K562 (cell line): Measurements from ENCODE around the gene ID2. TPM values are rescaled to one million over a fixed set of nuclear protein-coding genes. Genes with fewer than 3 reads are reported as not detected.

Experiments
- ATAC-seq: fragments of 200-7000 bp; cut with Tn5 transposase; 3 replicates; pipeline ENCODE4 v1.9.1; 2020; ENCODE audit warnings: moderate library complexity
- BruUV-seq: library from RNA; stranded (reverse); fragments of 400-500 nt; replicated peaks from 2 replicates; lab custom pipeline; 2021; lab: Mats Ljungman, UMichigan
- CTCF ChIA-PET: fragments of 300-600 bp; formaldehyde crosslinking; extraction: SDS; loops from one replicate; lab custom pipeline; 2021; ENCODE audit warnings: low intra/inter-chr PET ratio; lab: Yijun Ruan, JAX
- POLR2A ChIA-PET: fragments of 300-600, 350-650 bp; sonication (Branson Sonifier 250); formaldehyde crosslinking; extraction: SDS; loops from one replicate; lab custom pipeline; 2021; ENCODE audit warnings: antibody characterized with exemption, inconsistent platforms; lab: Yijun Ruan, JAX
- DNase-seq, 4 experiments: peaks; one replicate each; pipeline versions ENCODE4 v3.0.0 to v3.0.0-alpha.2; 2011 to 2018; ENCODE audit warnings: low spot score in 3 of 4, mixed read lengths in 3 of 4; ENCODE audit errors: extremely low read depth in 1 of 4
- FAIRE-seq: peaks from 2 replicates; lab custom pipeline; 2011; peaks lifted over from hg19 to GRCh38; lab: Jason Lieb, UNC
- H2AFZ ChIP-seq: 2 replicates; pipeline ENCODE4 v1.6.0; 2011; ENCODE audit warnings: low read depth, low read length, control low read depth, inconsistent platforms
- H3K27ac ChIP-seq: fragments of 200-600 bp; 3 replicates; pipeline ENCODE4 v1.8.0; 2011; ENCODE audit warnings: low read depth, mild to moderate bottlenecking, control low read depth, inconsistent platforms, low read length, moderate library complexity, mixed read lengths; ENCODE audit errors: extremely low read depth
- H3K27me3 ChIP-seq, 2 experiments: fragments of 300-600 bp in 1 of 2; 2 replicates in 1 of 2; 3 replicates in 1 of 2; pipeline versions ENCODE4 v1.6.0 to v1.8.0; 2011; ENCODE audit warnings: inconsistent platforms in 2 of 2, low read length in 2 of 2, mild to moderate bottlenecking in 1 of 2, mixed read lengths in 1 of 2, moderate library complexity in 1 of 2; ENCODE audit not compliant: control insufficient read depth in 2 of 2, insufficient read depth in 2 of 2
- H3K36me3 ChIP-seq: fragments of 300-600 bp; 3 replicates; pipeline ENCODE4 v1.8.0; 2011; ENCODE audit warnings: mild to moderate bottlenecking, low read length, inconsistent platforms; ENCODE audit not compliant: control insufficient read depth, insufficient read depth
- H3K4me1 ChIP-seq, 2 experiments: fragments of 200-600 bp in 1 of 2; replicated peaks in 1 of 2; 2 replicates in 1 of 2; 3 replicates in 1 of 2; pipeline versions ENCODE4 v1.5.1 to v1.8.0; 2011; ENCODE audit warnings: inconsistent platforms in 2 of 2, low read length in 2 of 2, mild to moderate bottlenecking in 1 of 2, mixed read lengths in 1 of 2, moderate library complexity in 1 of 2; ENCODE audit not compliant: control insufficient read depth in 2 of 2, insufficient read depth in 2 of 2
- H3K4me2 ChIP-seq: 2 replicates; pipeline ENCODE4 v1.6.1; 2011; ENCODE audit warnings: low read length, control low read depth, inconsistent platforms, mixed read lengths; ENCODE audit not compliant: insufficient read depth
- H3K4me3 ChIP-seq: fragments of 200-600 bp; sonication (generic), shearing (Covaris generic); 2 replicates; pipeline ENCODE4 v1.5.1; 2016; ENCODE audit warnings: control low read depth, inconsistent platforms
- H3K79me2 ChIP-seq: fragments of 200-600 bp; 3 replicates; pipeline ENCODE4 v1.8.0; 2011; ENCODE audit warnings: low read length, inconsistent platforms; ENCODE audit not compliant: control insufficient read depth, insufficient read depth
- H3K9ac ChIP-seq, 2 experiments: 2 replicates each; pipeline versions ENCODE4 v1.6.0 to v1.6.1; 2011; ENCODE audit warnings: low read depth in 2 of 2, low read length in 2 of 2, control low read depth in 1 of 2, inconsistent platforms in 1 of 2, mild to moderate bottlenecking in 1 of 2, mixed read lengths in 1 of 2; ENCODE audit not compliant: insufficient read depth in 1 of 2
- H3K9me1 ChIP-seq: one replicate; pipeline ENCODE4 v1.6.0; 2011; ENCODE audit warnings: inconsistent platforms, mild to moderate bottlenecking, low read length, moderate library complexity; ENCODE audit not compliant: control insufficient read depth, insufficient read depth
- H3K9me3 ChIP-seq: replicated peaks from 2 replicates; pipeline ENCODE4 v1.5.1; 2011; ENCODE audit warnings: low read depth, low read length, inconsistent platforms; ENCODE audit not compliant: control insufficient read depth, insufficient read depth
- H4K20me1 ChIP-seq: replicated peaks from 2 replicates; pipeline ENCODE4 v1.6.1; 2011; ENCODE audit warnings: low read length, inconsistent platforms, mixed read lengths; ENCODE audit not compliant: control insufficient read depth, insufficient read depth
- ASH1L ChIP-seq: fragments of 450-650 bp; IDR thresholded peaks from 2 replicates; pipeline ENCODE4 v1.6.1; 2018; ENCODE audit warnings: borderline replicate concordance, mild to moderate bottlenecking, low read depth; ENCODE audit not compliant: partially characterized antibody
- CBX5 ChIP-seq: IDR thresholded peaks from 2 replicates; pipeline ENCODE4 v1.6.1; 2014; ENCODE audit warnings: low read depth, borderline replicate concordance
- CHCHD3 ChIP-seq: fragments of 250-450 bp; sonication (Bioruptor Pico); IDR thresholded peaks from 2 replicates; pipeline ENCODE4 v2.1.2; 2022; ENCODE audit warnings: mild to moderate bottlenecking
- FOXA3 ChIP-seq, 2 experiments: fragments of 450-650 bp in 1 of 2; sonication (generic) in 1 of 2; formaldehyde crosslinking; IDR thresholded peaks in 1 of 2; conservative IDR thresholded peaks in 1 of 2; 2 replicates each; pipeline versions ENCODE4 v1.4.0 to v1.8.0; 2020 to 2022; ENCODE audit warnings: mild to moderate bottlenecking in 2 of 2, missing genetic modification reagents in 1 of 2
- HCFC1 ChIP-seq: IDR thresholded peaks from 2 replicates; pipeline ENCODE4 v1.6.1; 2012; ENCODE audit warnings: low read depth, low read length, improper control_type of control experiment
- IFI16 ChIP-seq: fragments of 250-450 bp; sonication (Bioruptor Pico); IDR thresholded peaks from 2 replicates; pipeline ENCODE4 v2.1.2; 2022; ENCODE audit warnings: mild to moderate bottlenecking, inconsistent platforms
- KAT7 ChIP-seq: sonication (generic); formaldehyde crosslinking; IDR thresholded peaks from 2 replicates; pipeline ENCODE4 v1.8.0; 2022; ENCODE audit warnings: missing genetic modification reagents, mild to moderate bottlenecking, borderline replicate concordance
- KDM1A ChIP-seq, 2 experiments: fragments of 450-650 bp; IDR thresholded peaks; 2 replicates each; pipeline ENCODE4 v1.6.1; 2016; ENCODE audit warnings: mild to moderate bottlenecking in 2 of 2
- NCOA4 ChIP-seq: fragments of 450-650 bp; IDR thresholded peaks from 2 replicates; pipeline ENCODE4 v1.6.1; 2018; ENCODE audit warnings: mild to moderate bottlenecking; ENCODE audit not compliant: partially characterized antibody
- PTTG1 ChIP-seq: fragments of 450-650 bp; IDR thresholded peaks from 2 replicates; pipeline ENCODE4 v1.6.1; 2016; ENCODE audit warnings: low read depth, mild to moderate bottlenecking, missing genetic modification characterization, missing compliant biosample characterization
- RBM39 ChIP-seq: fragments of 200-400 bp; formaldehyde crosslinking; optimal IDR thresholded peaks from 2 replicates; pipeline ENCODE3; 2018; ENCODE audit warnings: low read depth, low read length
- SMARCE1 ChIP-seq: fragments of 450-650 bp; IDR thresholded peaks from 2 replicates; pipeline ENCODE4 v1.7.1; 2016; ENCODE audit warnings: mild to moderate bottlenecking
- SRSF9 ChIP-seq: fragments of 200-400 bp; formaldehyde crosslinking; IDR thresholded peaks from 2 replicates; pipeline ENCODE4 v1.6.1; 2017; ENCODE audit warnings: low read depth, low read length, borderline replicate concordance
- ZNF124 ChIP-seq: sonication (generic); formaldehyde crosslinking; IDR thresholded peaks from 2 replicates; pipeline ENCODE4 v1.8.1; 2022; ENCODE audit warnings: missing genetic modification reagents
- ZNF445 ChIP-seq: fragments of 250-450 bp; sonication (Bioruptor Pico); IDR thresholded peaks from 2 replicates; pipeline ENCODE4 v1.4.0; 2020; ENCODE audit warnings: low read depth, mild to moderate bottlenecking, moderate library complexity
- ZNF57 ChIP-seq: fragments of 450-650 bp; formaldehyde crosslinking; IDR thresholded peaks from 2 replicates; pipeline ENCODE4 v1.4.0; 2020; ENCODE audit warnings: mild to moderate bottlenecking, moderate library complexity
- ZNF589 ChIP-seq: fragments of 200-800 bp; sonication (Bioruptor generic); IDR thresholded peaks from 2 replicates; pipeline ENCODE4 v1.6.1; 2016; ENCODE audit warnings: low read depth, missing genetic modification characterization, missing compliant biosample characterization
- WGBS: fragments of 100-300 bp; shearing (Covaris generic); methylation state at CpG from one replicate; pipeline ENCODE4 v1.1.6; 2016; ENCODE audit warnings: low coverage, mixed read lengths; ENCODE audit not compliant: insufficient coverage; ENCODE audit errors: missing lambda C conversion rate; 5-methylcytosine and 5-hydroxymethylcytosine counted together
- in situ Hi-C: fragments of 300-500 bp; cut with MboI; formaldehyde crosslinking; loops from 4 replicates; pipeline ENCODE4 v1.15.0; 2018; ENCODE audit warnings: inconsistent platforms, mixed read lengths
- intact Hi-C: fragments of 100-400 bp; cut with micrococcal nuclease; formaldehyde crosslinking; loops from 2 replicates; pipeline ENCODE4 v1.14.2; 2022
- polyA plus RNA-seq, 8 experiments: library from polyadenylated mRNA; depleted of rRNA in 4 of 8; stranded (reverse) in 5 of 8; unstranded in 3 of 8; fragments of >200 nt; fragmentation: Nextera tagmentation in 2 of 8; fragmentation: Illumina TruSeq in 1 of 8; extraction: Ambion mirVana in 2 of 8; extraction: Trizol in 1 of 8; gene quantifications; 2 replicates each; pipeline versions ENCODE4 v1.2.1 to v1.2.3, GENCODE V29; 2011 to 2014; ENCODE audit warnings: inconsistent platforms in 1 of 8, missing spikeins in 1 of 8
- total RNA-seq, 7 experiments: library from RNA; depleted of rRNA in 6 of 7; stranded (reverse); fragments of >200 nt in 6 of 7; fragmentation: Illumina TruSeq in 2 of 7; extraction: Trizol in 2 of 7; gene quantifications; 2 replicates each; pipeline versions ENCODE4 v1.2.1 to v1.2.3, GENCODE V29; 2011 to 2021; ENCODE audit warnings: low replicate concordance in 1 of 7
- TF ChIP-seq, protein P1 (sequence below): fragments of 250-450 bp; sonication (Bioruptor Pico); IDR thresholded peaks from 2 replicates; pipeline ENCODE4 v1.4.0; 2020; ENCODE audit warnings: mild to moderate bottlenecking, moderate library complexity
- TF ChIP-seq, protein P2 (sequence below): fragments of 450-650 bp; IDR thresholded peaks from one replicate; pipeline ENCODE4 v1.6.1; 2018; ENCODE audit warnings: mild to moderate bottlenecking, moderate library complexity; ENCODE audit not compliant: partially characterized antibody

Gene ID2
- total and polyA plus RNA-seq, 9 of the 15 experiments (the other 6 are each of a cell fraction or from before 2014, with no cell fraction given), result 8.0 to 35.7 (median 16.6) TPM

DNA sequence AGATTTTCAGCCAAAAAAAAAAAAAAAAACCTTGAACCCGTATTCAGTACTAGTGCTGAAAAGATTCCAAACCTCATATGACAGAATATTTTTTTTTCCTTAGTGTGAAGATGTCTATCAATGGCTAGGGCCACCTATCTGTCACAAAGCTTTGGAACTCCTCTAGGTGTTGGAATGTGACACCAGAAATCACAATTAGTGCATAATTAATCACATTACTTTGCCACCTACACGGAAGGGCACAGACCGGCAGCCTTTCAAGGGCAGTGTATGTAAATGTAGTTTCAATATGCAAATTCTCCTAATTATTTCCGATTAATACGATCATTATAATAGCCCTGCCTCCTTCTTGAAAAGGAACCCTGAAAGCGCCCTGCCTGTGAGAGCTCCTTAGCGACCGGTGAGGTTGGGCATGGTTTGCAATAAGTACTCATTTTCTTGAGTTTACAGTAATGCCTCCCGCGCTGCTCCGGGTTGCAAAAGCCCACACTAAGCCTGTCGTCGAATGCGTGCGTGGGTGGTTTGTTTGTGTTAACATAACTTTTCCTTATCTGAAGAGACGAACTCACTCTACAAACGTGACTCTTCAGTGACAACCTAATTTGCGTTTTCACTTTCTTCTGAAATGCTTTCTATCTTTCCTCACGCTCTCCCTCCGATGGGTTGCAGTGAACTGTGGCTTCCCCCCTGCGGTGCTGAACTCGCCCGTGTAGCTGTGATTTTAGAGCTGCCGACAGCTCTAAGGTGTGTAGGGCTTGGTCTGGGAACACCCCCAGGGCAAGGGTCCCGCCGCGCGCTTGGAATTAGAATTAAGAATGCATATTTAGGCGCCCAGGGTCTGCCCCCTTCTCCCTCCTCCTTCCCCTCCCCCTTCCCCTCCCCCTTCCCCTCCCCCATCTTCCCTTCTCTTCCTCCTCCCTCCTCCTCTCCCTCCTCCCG, 765 bp upstream of the ID2 start:
- CTCF ChIA-PET, result interaction anchor here (0.7 kb wide), 1 partner anchor 146 kb away, joined by 5 read pairs; no protein-coding TSS in a partner anchor
- WGBS, result under 1% methylated on average over 28 of the region's 30 CpGs
- Histone ChIP-seq H3K36me3 (no peaks in the 10 kb centered on the region), H3K9ac (peak overlapping the region; percentile 35 to 80; a peak in 3 of 4 replicates), H3K27me3 (no peaks in the 10 kb centered on the region), H3K4me2 (peak overlapping the region; percentile 89), H3K4me1 (peaks cover 36 to 56% of the 10 kb centered on the region in 2 experiments), H3K27ac (peak overlapping the region; percentile 44; the same call in 2 of the 3 replicates), H3K9me1 (no peaks in the 10 kb centered on the region), H3K4me3 (peak overlapping the region; percentile 43), H3K9me3 (no peaks in the 10 kb centered on the region; the same call in 1 of the 2 replicates), H4K20me1 (peaks cover 6% of the 10 kb centered on the region), H3K79me2 (peaks cover 24% of the 10 kb centered on the region), H2AFZ (peak overlapping the region; percentile 68)
- POLR2A ChIA-PET, result interaction anchor here (0.5 to 3.5 kb wide), 55 partner anchors 8 to 862 kb away, joined by 3 to 42 read pairs (median 5); no protein-coding TSS in a partner anchor
- intact Hi-C loops, result loop anchor here (5.0 to 10.0 kb wide), 3 partner anchors 366 to 1586 kb away; no protein-coding TSS in a partner anchor
- no TSS peak for BruUV-seq
- in situ Hi-C loops, result loop anchor here (10.0 to 25.0 kb wide), 4 partner anchors 406 to 1594 kb away; no protein-coding TSS in a partner anchor
- peak; percentile 44 to 74 (median 51) for DNase-seq
- peak; percentile 76 for FAIRE-seq
- ATAC-seq, result no peak
- TF ChIP-seq CHCHD3 (CRISPR knock-in tag), result no peak
- TF ChIP-seq ZNF124 (CRISPR knock-in tag), result no peak
- no peak for TF ChIP-seq ZNF57 (CRISPR knock-in tag)
- TF ChIP-seq CBX5, result no peak
- TF ChIP-seq, protein P1, sequence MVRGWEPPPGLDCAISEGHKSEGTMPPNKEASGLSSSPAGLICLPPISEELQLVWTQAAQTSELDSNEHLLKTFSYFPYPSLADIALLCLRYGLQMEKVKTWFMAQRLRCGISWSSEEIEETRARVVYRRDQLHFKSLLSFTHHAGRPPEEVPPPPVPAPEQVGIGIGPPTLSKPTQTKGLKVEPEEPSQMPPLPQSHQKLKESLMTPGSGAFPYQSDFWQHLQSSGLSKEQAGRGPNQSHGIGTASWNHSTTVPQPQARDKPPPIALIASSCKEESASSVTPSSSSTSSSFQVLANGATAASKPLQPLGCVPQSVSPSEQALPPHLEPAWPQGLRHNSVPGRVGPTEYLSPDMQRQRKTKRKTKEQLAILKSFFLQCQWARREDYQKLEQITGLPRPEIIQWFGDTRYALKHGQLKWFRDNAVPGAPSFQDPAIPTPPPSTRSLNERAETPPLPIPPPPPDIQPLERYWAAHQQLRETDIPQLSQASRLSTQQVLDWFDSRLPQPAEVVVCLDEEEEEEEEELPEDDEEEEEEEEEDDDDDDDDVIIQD, result no peak
- TF ChIP-seq ASH1L, result no peak
- TF ChIP-seq SRSF9, result no peak
- TF ChIP-seq IFI16, result no peak
- no peak for TF ChIP-seq FOXA3 (CRISPR knock-in tag; conservative IDR thresholded peaks at IDR 0.05 in 1 of 2, IDR thresholded peaks at IDR 0.05 in 1 of 2)
- TF ChIP-seq, protein P2, sequence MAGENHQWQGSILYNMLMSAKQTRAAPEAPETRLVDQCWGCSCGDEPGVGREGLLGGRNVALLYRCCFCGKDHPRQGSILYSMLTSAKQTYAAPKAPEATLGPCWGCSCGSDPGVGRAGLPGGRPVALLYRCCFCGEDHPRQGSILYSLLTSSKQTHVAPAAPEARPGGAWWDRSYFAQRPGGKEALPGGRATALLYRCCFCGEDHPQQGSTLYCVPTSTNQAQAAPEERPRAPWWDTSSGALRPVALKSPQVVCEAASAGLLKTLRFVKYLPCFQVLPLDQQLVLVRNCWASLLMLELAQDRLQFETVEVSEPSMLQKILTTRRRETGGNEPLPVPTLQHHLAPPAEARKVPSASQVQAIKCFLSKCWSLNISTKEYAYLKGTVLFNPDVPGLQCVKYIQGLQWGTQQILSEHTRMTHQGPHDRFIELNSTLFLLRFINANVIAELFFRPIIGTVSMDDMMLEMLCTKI, result no peak
- TF ChIP-seq ZNF589 (CRISPR knock-in tag), result no peak
- no peak for TF ChIP-seq PTTG1 (tag)
- TF ChIP-seq ZNF445 (CRISPR knock-in tag), result no peak
- TF ChIP-seq NCOA4, result no peak
- no peak for TF ChIP-seq HCFC1
- 0 out of 2 replicates have a peak, but pooled peaks have one; percentile 32 for TF ChIP-seq KAT7 (CRISPR knock-in tag)
- TF ChIP-seq SMARCE1, result peak; percentile 57; the same call in 1 of the 2 replicates
- no peak for TF ChIP-seq RBM39
- TF ChIP-seq KDM1A (IDR thresholded peaks at IDR 0.05), result peak; percentile 90 to 97
